ENCODE measurements around the gene VAC14.
"Not testable (repeated sequence)": the region's sequence is repeated elsewhere in the genome, so short reads cannot be mapped to it uniquely, and the experiment has no call there.

Gene VAC14

DNA sequence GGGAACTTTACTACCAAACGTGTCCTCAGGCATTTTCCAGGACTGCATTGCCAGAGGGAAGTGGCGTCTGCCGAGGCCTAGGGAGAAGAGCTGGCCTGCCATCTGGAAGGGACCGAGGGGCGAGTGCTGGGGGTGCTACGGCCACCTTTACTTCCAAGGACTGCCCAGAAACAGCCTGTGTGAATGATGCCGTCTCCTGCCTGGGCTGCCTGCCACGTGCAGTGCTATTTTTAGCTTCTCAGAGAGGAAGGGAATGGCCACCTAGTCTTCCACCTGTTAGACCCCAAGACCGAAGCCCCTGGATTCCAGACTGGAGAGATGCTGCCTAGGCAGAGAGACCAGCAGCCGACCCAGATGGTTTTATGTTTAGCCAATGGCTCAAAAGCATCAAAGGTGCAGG, 57.2 kb downstream of the VAC14 start:
- no peak for DNase-seq (ENCODE audit: low read depth)
- TF ChIP-seq, protein P1, sequence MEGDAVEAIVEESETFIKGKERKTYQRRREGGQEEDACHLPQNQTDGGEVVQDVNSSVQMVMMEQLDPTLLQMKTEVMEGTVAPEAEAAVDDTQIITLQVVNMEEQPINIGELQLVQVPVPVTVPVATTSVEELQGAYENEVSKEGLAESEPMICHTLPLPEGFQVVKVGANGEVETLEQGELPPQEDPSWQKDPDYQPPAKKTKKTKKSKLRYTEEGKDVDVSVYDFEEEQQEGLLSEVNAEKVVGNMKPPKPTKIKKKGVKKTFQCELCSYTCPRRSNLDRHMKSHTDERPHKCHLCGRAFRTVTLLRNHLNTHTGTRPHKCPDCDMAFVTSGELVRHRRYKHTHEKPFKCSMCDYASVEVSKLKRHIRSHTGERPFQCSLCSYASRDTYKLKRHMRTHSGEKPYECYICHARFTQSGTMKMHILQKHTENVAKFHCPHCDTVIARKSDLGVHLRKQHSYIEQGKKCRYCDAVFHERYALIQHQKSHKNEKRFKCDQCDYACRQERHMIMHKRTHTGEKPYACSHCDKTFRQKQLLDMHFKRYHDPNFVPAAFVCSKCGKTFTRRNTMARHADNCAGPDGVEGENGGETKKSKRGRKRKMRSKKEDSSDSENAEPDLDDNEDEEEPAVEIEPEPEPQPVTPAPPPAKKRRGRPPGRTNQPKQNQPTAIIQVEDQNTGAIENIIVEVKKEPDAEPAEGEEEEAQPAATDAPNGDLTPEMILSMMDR (IDR thresholded peaks at IDR 0.05; ENCODE audit: low read length, missing control alignments): no peak
- no peak overlapping the region for H3K4me3 ChIP-seq (replicated peaks; ENCODE audit: low read depth, low read length)

DNA sequence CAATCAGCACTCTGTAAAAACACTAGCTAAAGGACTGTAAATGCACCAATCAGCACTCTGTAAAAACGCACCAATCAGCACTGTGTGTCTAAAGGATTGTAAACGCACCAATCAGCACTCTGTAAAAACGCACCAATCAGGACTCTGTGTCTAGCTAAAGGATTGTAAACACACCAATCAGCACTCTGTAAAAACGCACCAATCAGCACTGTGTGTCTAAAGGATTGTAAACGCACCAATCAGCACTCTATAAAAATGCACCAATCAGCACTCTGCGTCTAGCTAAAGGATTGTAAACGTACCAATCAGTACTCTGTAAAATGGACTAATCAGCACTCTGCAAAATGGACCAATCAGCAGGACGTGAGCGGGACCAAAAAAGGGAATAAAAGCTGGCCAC, 58.0 kb downstream of the VAC14 start:
- H3K4me3 ChIP-seq (replicated peaks; ENCODE audit: low read depth, low read length); DNase-seq (ENCODE audit: low read depth): not testable (repeated sequence)

DNA sequence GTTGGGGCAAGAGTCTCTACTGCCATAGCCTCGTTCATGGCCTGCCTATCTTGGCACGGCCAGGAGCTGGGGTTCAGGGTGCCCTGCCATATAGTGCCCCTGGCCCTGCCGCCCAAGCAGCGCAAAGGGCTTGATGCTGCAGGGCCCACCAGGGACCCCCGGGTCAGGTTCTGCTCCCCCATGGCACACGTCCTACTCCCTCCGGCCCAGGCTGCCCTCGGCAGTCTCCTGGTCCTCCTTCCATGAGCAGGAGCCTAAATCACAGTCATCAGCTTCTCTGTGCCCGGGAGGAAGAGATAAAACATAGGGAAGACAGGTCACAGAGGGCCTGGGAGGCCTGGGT, 59.2 kb downstream of the VAC14 start:
- TF ChIP-seq, protein P1 (IDR thresholded peaks at IDR 0.05; ENCODE audit: low read length, missing control alignments): no peak
- no peak overlapping the region for H3K4me3 ChIP-seq (replicated peaks; ENCODE audit: low read depth, low read length)
- DNase-seq (ENCODE audit: low read depth): no peak

DNA sequence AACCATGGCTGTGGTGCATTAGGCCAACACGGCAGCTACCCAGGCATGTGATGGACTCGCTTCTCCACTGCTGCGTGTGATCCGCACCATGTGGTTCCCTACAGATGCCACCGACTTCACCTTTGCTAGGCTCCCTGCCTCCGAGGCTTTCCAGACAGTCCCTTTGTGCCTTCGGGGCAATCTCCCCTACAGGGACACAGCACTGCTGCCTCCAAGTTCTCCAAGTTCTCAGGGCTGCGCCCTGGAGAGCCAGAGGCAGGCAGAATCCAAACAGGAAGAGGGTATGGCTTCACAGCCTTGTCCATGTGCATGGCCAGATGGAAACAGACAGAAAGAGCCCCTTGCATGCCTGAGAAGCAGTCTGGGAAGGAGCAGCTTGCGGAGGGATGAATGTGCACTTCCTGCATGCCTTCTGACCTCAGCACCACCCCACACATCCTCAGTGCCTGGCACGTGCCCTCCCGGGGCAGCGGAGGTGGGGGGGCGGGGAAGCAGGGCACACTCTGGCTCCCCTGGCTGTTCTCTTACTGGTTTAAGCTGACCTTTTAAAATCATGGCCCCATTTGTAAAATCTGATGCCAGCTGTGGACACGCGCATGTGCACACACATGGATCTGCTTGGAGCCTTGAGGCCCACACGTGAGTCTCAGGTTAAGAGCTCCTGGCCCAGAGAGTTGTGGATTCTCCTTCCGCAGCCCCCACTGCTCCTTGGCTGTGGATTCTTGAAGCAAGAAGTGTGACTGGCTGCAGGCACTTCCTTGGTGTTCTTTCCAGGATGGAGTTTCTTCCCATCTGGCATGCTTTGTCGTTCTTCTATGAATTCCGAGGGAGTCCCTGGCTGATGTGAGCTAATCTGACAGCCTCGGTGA, 59.8 kb downstream of the VAC14 start:
- DNase-seq (ENCODE audit: low read depth): peak; percentile 61
- H3K4me3 ChIP-seq (replicated peaks; ENCODE audit: low read depth, low read length): no peak overlapping the region
- TF ChIP-seq, protein P1 (IDR thresholded peaks at IDR 0.05; ENCODE audit: low read length, missing control alignments): no peak

DNA sequence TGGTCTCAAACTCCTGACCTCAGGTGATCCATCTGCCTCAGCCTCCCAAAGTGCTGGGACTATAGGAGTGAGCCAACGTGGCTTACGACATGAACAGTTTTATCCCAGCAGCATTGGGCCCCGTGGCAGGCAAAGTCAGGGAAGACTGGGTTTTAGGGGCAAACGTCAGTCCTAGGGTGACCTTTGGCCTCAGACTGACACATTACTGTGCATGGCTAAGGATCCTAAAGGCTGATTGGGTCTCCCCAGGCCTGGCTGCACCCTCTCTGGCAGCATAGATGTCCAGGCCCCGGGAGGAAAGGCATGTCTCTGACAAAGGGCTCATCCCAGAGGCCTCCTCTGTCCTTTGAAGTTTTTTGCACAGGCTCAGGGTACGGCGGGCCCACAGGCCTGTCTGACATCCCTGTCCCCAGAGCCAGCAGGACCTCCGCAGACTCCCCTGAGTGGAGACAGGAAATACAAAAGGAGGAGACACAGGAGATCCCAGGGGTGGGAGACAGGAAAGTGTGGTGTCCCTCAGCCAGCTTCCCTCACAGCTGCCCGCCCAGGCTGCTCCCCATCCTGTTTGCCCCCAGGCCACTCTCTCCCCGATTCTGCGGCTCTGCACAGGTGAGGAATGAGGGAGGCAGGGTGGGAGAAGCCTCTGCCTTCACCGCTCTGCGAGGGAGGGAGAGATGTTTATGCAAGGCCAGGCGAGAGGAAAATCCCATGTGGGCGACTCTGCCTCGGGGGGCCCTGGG, 60.6 kb downstream of the VAC14 start:
- TF ChIP-seq, protein P1 (IDR thresholded peaks at IDR 0.05; ENCODE audit: low read length, missing control alignments): no peak
- H3K4me3 ChIP-seq (replicated peaks; ENCODE audit: low read depth, low read length): no peak overlapping the region
- no peak for DNase-seq (ENCODE audit: low read depth)

DNA sequence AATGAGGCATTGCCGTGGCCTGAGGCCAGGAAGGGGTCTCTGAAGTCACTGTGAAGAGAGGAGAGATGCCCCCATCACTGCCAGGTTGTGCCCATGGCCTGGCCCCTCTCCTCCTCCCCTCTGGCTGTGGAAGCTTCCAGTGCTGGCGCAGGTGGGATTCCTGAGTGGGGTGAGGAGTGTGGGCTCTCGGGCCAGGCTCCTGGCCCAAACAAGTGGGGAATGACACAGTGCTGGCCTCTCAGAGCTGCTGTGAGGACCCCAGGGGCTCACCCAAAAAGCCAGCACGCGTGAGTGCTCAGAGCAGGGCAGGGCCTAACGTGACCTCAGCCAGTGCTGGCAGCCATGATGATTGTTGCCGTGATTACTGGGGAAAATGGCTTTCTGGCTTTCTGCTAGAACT, 61.6 kb downstream of the VAC14 start:
- DNase-seq (ENCODE audit: low read depth): no peak
- TF ChIP-seq, protein P1 (IDR thresholded peaks at IDR 0.05; ENCODE audit: low read length, missing control alignments): no peak
- H3K4me3 ChIP-seq (replicated peaks; ENCODE audit: low read depth, low read length): no peak overlapping the region

DNA sequence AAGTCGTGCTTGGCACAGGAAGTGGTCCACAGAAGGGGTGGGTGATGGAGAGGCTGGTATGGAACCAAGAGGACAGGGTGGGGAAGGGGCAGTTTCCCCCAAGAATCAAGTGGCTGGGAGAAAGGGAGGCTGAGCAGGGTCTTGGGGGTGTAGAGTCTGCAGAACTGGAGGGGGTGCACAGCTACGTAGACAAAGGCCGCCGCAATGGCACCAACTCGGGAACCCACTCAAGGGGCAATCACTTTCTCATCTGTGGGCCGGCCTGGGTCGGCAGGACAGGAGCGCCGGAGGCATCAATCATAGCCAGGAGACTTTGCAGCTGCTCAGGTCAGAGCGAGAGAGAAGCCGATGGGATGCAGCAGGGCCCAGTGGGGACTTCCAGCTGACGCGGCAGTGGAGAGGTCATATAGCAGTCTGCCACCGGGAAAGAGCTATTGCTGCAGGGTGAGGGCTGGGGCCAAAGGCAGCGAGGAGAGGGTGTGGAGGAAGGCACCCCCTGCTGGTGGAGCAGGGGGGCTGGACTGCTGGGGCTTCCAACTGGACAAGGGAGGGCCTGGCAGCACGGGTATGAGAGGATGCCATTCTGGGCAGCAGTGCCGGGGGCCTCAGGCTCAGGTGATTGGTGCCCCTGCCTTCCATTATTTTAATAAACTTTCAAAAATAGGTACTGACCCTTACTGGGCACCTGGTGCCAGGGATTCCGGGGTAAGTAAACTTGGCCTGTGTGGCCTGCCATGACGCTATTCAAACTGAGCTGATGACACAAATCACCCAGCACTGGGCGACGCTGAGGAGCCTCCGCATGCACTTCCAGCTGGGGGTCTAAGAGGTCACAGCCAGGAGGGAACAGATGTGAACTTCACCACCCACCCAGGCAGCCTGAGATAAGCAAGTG, 62.6 kb downstream of the VAC14 start:
- peak; percentile 56 for DNase-seq (ENCODE audit: low read depth)
- H3K4me3 ChIP-seq (replicated peaks; ENCODE audit: low read depth, low read length): no peak overlapping the region
- TF ChIP-seq, protein P1 (IDR thresholded peaks at IDR 0.05; ENCODE audit: low read length, missing control alignments): peak; percentile 57

All from fibroblast of pulmonary artery (primary cell).